LNCaP clone FGC (cell line): ENCODE results near the gene TRIP4.

ENCODE experiments used
- DNase-seq: peaks from one replicate; pipeline ENCODE4 v3.0.0-alpha.2; 2011; ENCODE audit warnings: low read depth
- H3K4me3 ChIP-seq: 2 replicates; pipeline ENCODE4 v1.5.1; 2011; ENCODE audit warnings: mild to moderate bottlenecking, low read depth, low read length, control low read depth
- CTCF ChIP-seq: IDR thresholded peaks from 2 replicates; pipeline ENCODE4 v1.5.1; 2012; ENCODE audit warnings: mild to moderate bottlenecking; ENCODE audit not compliant: control insufficient read depth, insufficient read depth; ENCODE audit errors: extremely low read depth

Gene TRIP4

GRCh38 chr15:64501396-64501715 is 113.7 kb downstream of the TRIP4 start:
- no peak overlapping the region for H3K4me3 ChIP-seq
- no peak for TF ChIP-seq CTCF
- DNase-seq: no peak

- no peak overlapping the region for H3K4me3 ChIP-seq
- DNase-seq: no peak
- no peak for TF ChIP-seq CTCF
These were observed 114.5 kb downstream of the TRIP4 start for GRCh38 chr15:64502151-64502550.

DNA sequence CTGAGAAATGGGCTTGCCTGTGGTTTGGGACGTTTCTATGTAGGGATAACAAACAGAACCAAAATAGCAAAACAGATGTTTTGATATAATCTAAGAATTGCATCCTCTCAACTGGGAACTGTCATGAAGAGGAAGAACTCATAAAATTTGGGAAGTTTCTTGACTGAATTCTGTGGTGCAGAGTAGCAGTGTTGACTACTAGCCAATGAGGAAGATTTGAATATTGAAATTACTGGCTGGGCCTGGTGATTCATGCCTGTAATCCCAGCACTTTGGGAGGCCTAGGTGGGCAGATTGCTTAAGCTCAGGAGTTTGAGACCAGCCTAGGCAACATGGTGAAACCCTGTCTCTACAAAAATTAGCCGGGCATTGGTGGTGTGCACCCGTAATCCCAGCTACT is 114.9 kb downstream of the TRIP4 start:
- no peak for DNase-seq
- TF ChIP-seq CTCF: no peak
- no peak overlapping the region for H3K4me3 ChIP-seq

DNA sequence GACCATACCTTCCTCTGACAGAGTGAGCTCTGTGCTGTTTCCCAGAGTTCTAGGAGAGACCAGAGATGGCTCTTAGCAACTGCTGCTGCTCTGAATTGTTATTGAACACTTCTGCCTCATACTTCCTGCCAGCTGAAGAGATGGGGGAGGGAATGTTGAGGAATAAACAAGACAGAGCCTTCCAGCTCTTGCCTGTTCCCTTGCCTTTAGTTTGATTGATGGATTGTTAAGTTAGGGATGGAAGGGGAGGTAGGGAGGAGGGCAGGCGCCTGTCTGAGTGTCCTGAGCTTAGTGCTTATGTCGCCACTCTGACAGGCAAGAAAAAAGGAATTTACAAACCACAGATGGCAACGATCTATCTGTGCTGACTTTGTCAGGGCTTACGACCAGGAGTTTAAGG is 115.6 kb downstream of the TRIP4 start:
- no peak for TF ChIP-seq CTCF
- H3K4me3 ChIP-seq: no peak overlapping the region
- no peak for DNase-seq

GRCh38 chr15:64503640-64504039 is 116.0 kb downstream of the TRIP4 start:
- DNase-seq: no peak
- no peak for TF ChIP-seq CTCF
- no peak overlapping the region for H3K4me3 ChIP-seq
